Measurements from ENCODE around the gene EVA1A.

The EVA1A gene

GRCh38 chr2:75465317-75465984, 95.3 kb downstream of the EVA1A start:
- Histone ChIP-seq H3K9me3 (ENCODE audit: control extremely low read depth in 1 of 5, control insufficient read depth in 4 of 5, insufficient read depth in 2 of 5, low read depth in 1 of 5, low read length in 4 of 5) (no peaks in the 10 kb centered on the region), H3K27ac (ENCODE audit: insufficient read depth in 1 of 2, low read depth in 1 of 2, low read length in 2 of 2, poor library complexity in 1 of 2, severe bottlenecking in 2 of 2) (no peak overlapping the region), H3K27me3 (replicated peaks in 2 of 5; ENCODE audit: control insufficient read depth in 4 of 5, insufficient read depth in 5 of 5, low read length in 4 of 5) (peaks cover 0 to 6% (median 2%) of the 10 kb centered on the region in 5 experiments), H3K4me1 (ENCODE audit: control extremely low read depth in 1 of 4, control insufficient read depth in 4 of 4, insufficient read depth in 4 of 4, low read length in 3 of 4) (no peaks in the 10 kb centered on the region), H3K4me3 (ENCODE audit: control insufficient read depth in 1 of 7, extremely low read depth in 1 of 7, insufficient read depth in 4 of 7, low read depth in 2 of 7, low read length in 6 of 7) (no peak overlapping the region), H3K36me3 (ENCODE audit: control insufficient read depth in 4 of 4, insufficient read depth in 4 of 4, low read length in 3 of 4) (no peaks in the 10 kb centered on the region)
- ChIA-PET POLR2A (no interaction called here), CTCF (interaction anchor here (0.7 to 1.9 kb wide), 13 partner anchors 10 to 266 kb away, joined by 3 to 6 read pairs (median 3); partner anchors contain the start of gene TACR1)
- DNase-seq: no peak
- WGBS (ENCODE audit: insufficient coverage): no CpG with 5 or more reads among the region's 1 CpG

GRCh38 chr2:75464348-75464946, 96.3 kb downstream of the EVA1A start:
- Histone ChIP-seq H3K4me1 (ENCODE audit: control extremely low read depth in 1 of 4, control insufficient read depth in 4 of 4, insufficient read depth in 4 of 4, low read length in 3 of 4) (no peaks in the 10 kb centered on the region), H3K27me3 (replicated peaks in 2 of 5; ENCODE audit: control insufficient read depth in 4 of 5, insufficient read depth in 5 of 5, low read length in 4 of 5) (peaks cover 0 to 5% (median 2%) of the 10 kb centered on the region in 5 experiments), H3K9me3 (ENCODE audit: control extremely low read depth in 1 of 5, control insufficient read depth in 4 of 5, insufficient read depth in 2 of 5, low read depth in 1 of 5, low read length in 4 of 5) (no peaks in the 10 kb centered on the region), H3K27ac (ENCODE audit: insufficient read depth in 1 of 2, low read depth in 1 of 2, low read length in 2 of 2, poor library complexity in 1 of 2, severe bottlenecking in 2 of 2) (no peak overlapping the region), H3K4me3 (ENCODE audit: control insufficient read depth in 1 of 7, extremely low read depth in 1 of 7, insufficient read depth in 4 of 7, low read depth in 2 of 7, low read length in 6 of 7) (no peak overlapping the region), H3K36me3 (ENCODE audit: control insufficient read depth in 4 of 4, insufficient read depth in 4 of 4, low read length in 3 of 4) (no peaks in the 10 kb centered on the region)
- ChIA-PET CTCF (interaction anchor here (0.7 to 1.4 kb wide), 9 partner anchors 7 to 421 kb away, joined by 3 to 4 read pairs (median 3); no protein-coding TSS in a partner anchor), POLR2A (no interaction called here)
- peak; percentile 13 to 40 (median 32) for DNase-seq
- 71% methylated on average over 2 of the region's 4 CpGs for WGBS (ENCODE audit: insufficient coverage)

GRCh38 chr2:75462721-75463120, 98.0 kb downstream of the EVA1A start:
- H3K9me3 ChIP-seq (ENCODE audit: control extremely low read depth in 1 of 5, control insufficient read depth in 4 of 5, insufficient read depth in 2 of 5, low read depth in 1 of 5, low read length in 4 of 5): no peaks in the 10 kb centered on the region
- DNase-seq: no peak
- no peak overlapping the region for H3K4me3 ChIP-seq (ENCODE audit: control insufficient read depth in 1 of 7, extremely low read depth in 1 of 7, insufficient read depth in 4 of 7, low read depth in 2 of 7, low read length in 6 of 7)
- peaks cover 0 to 5% (median 3%) of the 10 kb centered on the region in 5 experiments for H3K27me3 ChIP-seq (replicated peaks in 2 of 5; ENCODE audit: control insufficient read depth in 4 of 5, insufficient read depth in 5 of 5, low read length in 4 of 5)
- CTCF ChIA-PET: interaction anchor here (0.6 to 1.5 kb wide), 4 partner anchors 9 to 796 kb away, joined by 3 to 4 read pairs (median 3); no protein-coding TSS in a partner anchor
- no peaks in the 10 kb centered on the region for H3K36me3 ChIP-seq (ENCODE audit: control insufficient read depth in 4 of 4, insufficient read depth in 4 of 4, low read length in 3 of 4)
- no peaks in the 10 kb centered on the region for H3K4me1 ChIP-seq (ENCODE audit: control extremely low read depth in 1 of 4, control insufficient read depth in 4 of 4, insufficient read depth in 4 of 4, low read length in 3 of 4)
- POLR2A ChIA-PET: no interaction called here
- no CpG with 5 or more reads among the region's 4 CpGs for WGBS (ENCODE audit: insufficient coverage)
- H3K27ac ChIP-seq (ENCODE audit: insufficient read depth in 1 of 2, low read depth in 1 of 2, low read length in 2 of 2, poor library complexity in 1 of 2, severe bottlenecking in 2 of 2): no peak overlapping the region

DNA sequence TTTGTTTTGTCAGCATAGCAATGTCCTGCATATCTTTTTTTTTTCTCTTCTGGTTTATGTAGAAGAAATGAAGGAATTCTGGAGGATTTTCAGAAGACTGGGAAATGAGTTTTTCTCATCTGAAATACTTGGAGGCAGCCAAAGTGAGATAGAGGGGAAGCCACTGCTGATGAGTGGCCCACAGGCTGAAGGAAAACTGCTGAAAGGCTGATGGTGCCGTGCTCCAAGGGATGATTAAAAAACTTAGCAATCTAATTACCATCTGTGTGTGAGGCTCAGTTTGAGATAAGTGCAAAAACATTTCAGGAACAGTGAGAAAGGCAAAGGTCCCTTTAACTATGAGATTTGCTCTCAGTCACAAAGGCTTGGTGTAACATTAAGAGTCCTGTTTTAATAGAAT, 98.5 kb downstream of the EVA1A start:
- CTCF ChIA-PET: interaction anchor here (0.6 to 0.7 kb wide), 2 partner anchors 146 to 796 kb away, joined by 3 read pairs; no protein-coding TSS in a partner anchor
- H3K9me3 ChIP-seq (ENCODE audit: control extremely low read depth in 1 of 5, control insufficient read depth in 4 of 5, insufficient read depth in 2 of 5, low read depth in 1 of 5, low read length in 4 of 5): no peaks in the 10 kb centered on the region
- no peak overlapping the region for H3K27ac ChIP-seq (ENCODE audit: insufficient read depth in 1 of 2, low read depth in 1 of 2, low read length in 2 of 2, poor library complexity in 1 of 2, severe bottlenecking in 2 of 2)
- DNase-seq: no peak
- no peaks in the 10 kb centered on the region for H3K4me1 ChIP-seq (ENCODE audit: control extremely low read depth in 1 of 4, control insufficient read depth in 4 of 4, insufficient read depth in 4 of 4, low read length in 3 of 4)
- no peaks in the 10 kb centered on the region for H3K36me3 ChIP-seq (ENCODE audit: control insufficient read depth in 4 of 4, insufficient read depth in 4 of 4, low read length in 3 of 4)
- H3K27me3 ChIP-seq (replicated peaks in 2 of 5; ENCODE audit: control insufficient read depth in 4 of 5, insufficient read depth in 5 of 5, low read length in 4 of 5): peaks cover 0 to 6% (median 5%) of the 10 kb centered on the region in 5 experiments
- WGBS (ENCODE audit: insufficient coverage): 100% methylated on average over 1 of the region's 1 CpG
- POLR2A ChIA-PET: no interaction called here
- H3K4me3 ChIP-seq (ENCODE audit: control insufficient read depth in 1 of 7, extremely low read depth in 1 of 7, insufficient read depth in 4 of 7, low read depth in 2 of 7, low read length in 6 of 7): no peak overlapping the region

DNA sequence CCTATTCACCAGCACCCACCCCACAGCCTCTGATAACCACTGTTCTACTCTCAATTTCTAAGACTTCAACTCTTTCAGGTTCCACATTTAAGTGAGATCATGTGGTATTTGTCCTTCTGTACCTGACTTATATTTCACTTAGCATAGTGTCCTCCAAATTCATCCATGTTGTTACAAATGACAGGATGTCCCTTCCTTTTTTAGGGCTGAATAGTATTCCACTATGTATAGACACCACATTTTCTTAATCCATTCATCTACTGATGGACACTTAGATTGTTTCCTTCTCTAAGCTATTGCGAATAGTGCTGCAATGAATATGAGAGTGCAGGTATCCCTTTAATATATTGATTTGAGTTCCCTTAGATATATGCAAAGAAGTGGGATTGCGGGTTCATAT, 100.1 kb downstream of the EVA1A start:
- no CpG with 5 or more reads among the region's 2 CpGs for WGBS (ENCODE audit: insufficient coverage)
- CTCF ChIA-PET: interaction anchor here (0.6 to 1.0 kb wide), 2 partner anchors 146 to 148 kb away, joined by 3 read pairs; no protein-coding TSS in a partner anchor
- H3K9me3 ChIP-seq (ENCODE audit: control extremely low read depth in 1 of 5, control insufficient read depth in 4 of 5, insufficient read depth in 2 of 5, low read depth in 1 of 5, low read length in 4 of 5): no peaks in the 10 kb centered on the region
- no peak overlapping the region for H3K27ac ChIP-seq (ENCODE audit: insufficient read depth in 1 of 2, low read depth in 1 of 2, low read length in 2 of 2, poor library complexity in 1 of 2, severe bottlenecking in 2 of 2)
- POLR2A ChIA-PET: no interaction called here
- H3K27me3 ChIP-seq (replicated peaks in 2 of 5; ENCODE audit: control insufficient read depth in 4 of 5, insufficient read depth in 5 of 5, low read length in 4 of 5): peaks cover 0 to 9% (median 5%) of the 10 kb centered on the region in 5 experiments
- H3K4me1 ChIP-seq (ENCODE audit: control extremely low read depth in 1 of 4, control insufficient read depth in 4 of 4, insufficient read depth in 4 of 4, low read length in 3 of 4): no peaks in the 10 kb centered on the region
- H3K4me3 ChIP-seq (ENCODE audit: control insufficient read depth in 1 of 7, extremely low read depth in 1 of 7, insufficient read depth in 4 of 7, low read depth in 2 of 7, low read length in 6 of 7): no peak overlapping the region
- H3K36me3 ChIP-seq (ENCODE audit: control insufficient read depth in 4 of 4, insufficient read depth in 4 of 4, low read length in 3 of 4): no peaks in the 10 kb centered on the region
- no peak for DNase-seq

- CTCF ChIA-PET: interaction anchor here (1.1 kb wide), 1 partner anchor 8 kb away, joined by 3 read pairs; no protein-coding TSS in a partner anchor
- 100% methylated on average over 6 of the region's 14 CpGs for WGBS (ENCODE audit: insufficient coverage)
- DNase-seq: no peak
These were observed 101.0 kb downstream of the EVA1A start for GRCh38 chr2:75459565-75460310.

More at GRCh38 chr2:75459565-75460310, 101.0 kb downstream of the EVA1A start:
- Histone ChIP-seq H3K36me3 (ENCODE audit: control insufficient read depth in 4 of 4, insufficient read depth in 4 of 4, low read length in 3 of 4) (no peaks in the 10 kb centered on the region), H3K4me3 (ENCODE audit: control insufficient read depth in 1 of 7, extremely low read depth in 1 of 7, insufficient read depth in 4 of 7, low read depth in 2 of 7, low read length in 6 of 7) (no peak overlapping the region), H3K27me3 (replicated peaks in 2 of 5; ENCODE audit: control insufficient read depth in 4 of 5, insufficient read depth in 5 of 5, low read length in 4 of 5) (peaks cover 0 to 9% (median 5%) of the 10 kb centered on the region in 5 experiments), H3K9me3 (ENCODE audit: control extremely low read depth in 1 of 5, control insufficient read depth in 4 of 5, insufficient read depth in 2 of 5, low read depth in 1 of 5, low read length in 4 of 5) (no peaks in the 10 kb centered on the region), H3K27ac (ENCODE audit: insufficient read depth in 1 of 2, low read depth in 1 of 2, low read length in 2 of 2, poor library complexity in 1 of 2, severe bottlenecking in 2 of 2) (no peak overlapping the region), H3K4me1 (ENCODE audit: control extremely low read depth in 1 of 4, control insufficient read depth in 4 of 4, insufficient read depth in 4 of 4, low read length in 3 of 4) (no peaks in the 10 kb centered on the region)
- POLR2A ChIA-PET: no interaction called here

All from common myeloid progenitor, CD34-positive (primary cell).